GM23338 (cell line): ENCODE results near the gene SLC24A5. TPM values are rescaled to one million over a fixed set of nuclear protein-coding genes. Genes with fewer than 3 reads are reported as not detected.

Experiments
- ATAC-seq: fragments of 200-7000 bp; cut with Tn5 transposase; 3 replicates; pipeline ENCODE4 v1.9.1; 2020
- DNase-seq: peaks from one replicate; pipeline ENCODE4 v3.0.0-alpha.2; 2015; ENCODE audit warnings: low spot score
- H2AFZ ChIP-seq: fragments of 200-600 bp; sonication (generic); 2 replicates; pipeline ENCODE4 v1.8.0; 2016; ENCODE audit warnings: antibody characterized with exemption, mild to moderate bottlenecking, moderate library complexity
- H3F3A ChIP-seq: fragments of 200-600 bp; sonication (generic); replicated peaks from 2 replicates; pipeline ENCODE4 v1.8.0; 2017; ENCODE audit warnings: antibody characterized with exemption, mixed run types, low read depth
- H3K27ac ChIP-seq: fragments of 200-600 bp; sonication (generic); 2 replicates; pipeline ENCODE4 v1.6.1; 2016; ENCODE audit warnings: low read depth
- H3K27me3 ChIP-seq: fragments of 200-600 bp; sonication (generic); 2 replicates; pipeline ENCODE4 v1.8.0; 2016; ENCODE audit warnings: mild to moderate bottlenecking, mixed run types, moderate library complexity; ENCODE audit not compliant: insufficient read depth
- H3K36me3 ChIP-seq: fragments of 200-600 bp; sonication (generic); 2 replicates; pipeline ENCODE4 v1.8.0; 2016; ENCODE audit warnings: mild to moderate bottlenecking; ENCODE audit not compliant: insufficient read depth
- H3K4me1 ChIP-seq: fragments of 200-600 bp; sonication (generic); 2 replicates; pipeline ENCODE4 v1.8.0; 2016; ENCODE audit warnings: mild to moderate bottlenecking, moderate library complexity; ENCODE audit not compliant: insufficient read depth
- H3K4me2 ChIP-seq: fragments of 200-600 bp; sonication (generic); 2 replicates; pipeline ENCODE4 v1.7.1; 2017; ENCODE audit warnings: mixed run types
- H3K4me3 ChIP-seq: fragments of 200-600 bp; sonication (generic); 2 replicates; pipeline ENCODE4 v1.6.1; 2016; ENCODE audit warnings: mixed run types
- H3K79me2 ChIP-seq: fragments of 200-600 bp; sonication (generic); replicated peaks from 2 replicates; pipeline ENCODE4 v1.8.0; 2017; ENCODE audit warnings: mild to moderate bottlenecking; ENCODE audit not compliant: insufficient read depth
- H3K9me2 ChIP-seq: fragments of 200-600 bp; sonication (generic); 2 replicates; pipeline ENCODE4 v1.8.0; 2017; ENCODE audit not compliant: insufficient read depth
- H4K20me1 ChIP-seq: fragments of 200-600 bp; sonication (generic); replicated peaks from 2 replicates; pipeline ENCODE4 v1.8.0; 2017; ENCODE audit warnings: mild to moderate bottlenecking; ENCODE audit not compliant: insufficient read depth
- H3K27ac Mint-ChIP-seq: 2 replicates; pipeline ENCODE4 v1.8.0; 2020; ENCODE audit warnings: inconsistent platforms, mild to moderate bottlenecking, moderate library complexity, mixed read lengths
- H3K27me3 Mint-ChIP-seq: 3 replicates; pipeline ENCODE4 v1.8.0; 2022; ENCODE audit warnings: low read depth, mild to moderate bottlenecking, moderate library complexity, mixed read lengths, inconsistent platforms; ENCODE audit not compliant: insufficient read depth, poor library complexity
- H3K36me3 Mint-ChIP-seq: 3 replicates; pipeline ENCODE4 v1.8.0; 2021; ENCODE audit warnings: low read depth, mild to moderate bottlenecking, inconsistent platforms, moderate library complexity, mixed read lengths
- H3K4me1 Mint-ChIP-seq: 3 replicates; pipeline ENCODE4 v1.8.0; 2020; ENCODE audit warnings: mild to moderate bottlenecking, inconsistent platforms, mixed read lengths
- H3K4me3 Mint-ChIP-seq: 3 replicates; pipeline ENCODE4 v1.8.0; 2021; ENCODE audit warnings: moderate library complexity, mild to moderate bottlenecking, inconsistent platforms, mixed read lengths
- H3K9me3 Mint-ChIP-seq: 3 replicates; pipeline ENCODE4 v1.8.0; 2020; ENCODE audit warnings: moderate library complexity, mild to moderate bottlenecking, inconsistent platforms, mixed read lengths
- EZH2 ChIP-seq: fragments of 200-600 bp; sonication (generic); IDR thresholded peaks from one replicate; pipeline ENCODE4 v1.8.0; 2017; ENCODE audit warnings: antibody characterized with exemption, mild to moderate bottlenecking, low read depth; ENCODE audit not compliant: unreplicated experiment
- STAT1 ChIP-seq: IDR thresholded peaks from one replicate; pipeline ENCODE4 v1.6.1; 2016; ENCODE audit warnings: antibody characterized with exemption; ENCODE audit not compliant: unreplicated experiment
- ZNF114 ChIP-seq: fragments of 250-450 bp; sonication (Bioruptor Pico); IDR thresholded peaks from 2 replicates; pipeline ENCODE4 v1.5.0; 2020; ENCODE audit warnings: mild to moderate bottlenecking, moderate library complexity
- polyA plus RNA-seq: library from polyadenylated mRNA; unstranded; fragments of >200 nt; fragmentation: Nextera tagmentation; extraction: Ambion mirVana; gene quantifications from 2 replicates; pipeline ENCODE4 v1.2.1, GENCODE V29; 2016
- total RNA-seq: library from RNA; depleted of rRNA; stranded (reverse); fragments of >200 nt; shearing (Covaris generic); gene quantifications from 2 replicates; pipeline ENCODE4 v1.2.3, GENCODE V29; 2014
- TF ChIP-seq, protein P1 (sequence below), 2 experiments: fragments of 200-600 bp in 1 of 2; sonication (generic) in 1 of 2; conservative IDR thresholded peaks; 2 replicates each; pipeline versions ENCODE4 v1.5.1 to v1.6.1; 2016 to 2017; ENCODE audit warnings: antibody characterized with exemption in 2 of 2, low read depth in 2 of 2, mild to moderate bottlenecking in 2 of 2, moderate library complexity in 1 of 2
- TF ChIP-seq, protein P2 (sequence below): fragments of 250-450 bp; sonication (Bioruptor Pico); IDR thresholded peaks from 2 replicates; pipeline ENCODE4 v1.5.0; 2020; ENCODE audit warnings: mild to moderate bottlenecking, moderate library complexity

The SLC24A5 gene
- total and polyA plus RNA-seq, 2 experiments from 2014 or later = 0.39 TPM; not detected in 1

DNA sequence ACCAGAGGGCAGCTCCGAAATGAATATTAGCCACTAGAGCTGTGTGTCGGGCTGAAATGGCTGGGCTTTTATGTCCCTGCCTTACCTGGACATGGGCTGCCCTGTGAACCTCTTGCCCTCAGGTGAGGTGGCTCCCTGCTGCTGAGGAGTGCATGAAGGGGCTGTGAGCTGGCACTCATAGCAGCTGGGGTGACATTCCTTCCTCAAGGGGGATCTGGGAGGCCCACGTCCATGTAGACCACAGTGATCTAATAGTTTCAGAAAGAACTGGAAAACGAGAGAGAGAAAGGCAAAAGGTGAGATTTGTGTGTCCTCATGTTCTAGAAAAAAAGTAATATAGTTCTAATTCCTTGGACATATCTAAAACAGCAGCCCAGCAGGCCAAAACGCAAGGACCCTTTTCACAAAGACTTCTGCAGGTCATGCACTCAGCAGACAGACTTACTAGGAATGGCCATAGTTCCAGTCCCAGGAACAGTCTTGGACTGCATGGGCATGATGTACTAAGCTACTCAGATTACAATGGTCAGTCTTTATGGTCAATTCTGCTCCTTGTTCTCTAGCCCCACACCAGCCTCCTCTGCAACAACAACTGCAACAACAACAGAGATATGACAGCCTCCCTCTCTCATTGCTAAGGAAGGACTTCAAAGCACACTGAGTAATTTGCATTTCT lies 10.8 kb upstream of the SLC24A5 start:
- H3K27ac Mint-ChIP-seq = no peak overlapping the region
- ATAC-seq (peak; percentile 77), DNase-seq (peak; percentile 73)
- 0 out of 2 replicates have a peak overlapping the region, but pooled peaks have one; percentile 38 for H2AFZ ChIP-seq
- H3K4me3 ChIP-seq = no peak overlapping the region
- no peaks in the 10 kb centered on the region for H3K36me3 ChIP-seq
- no peak overlapping the region for H3K27ac ChIP-seq
- H3K9me3 Mint-ChIP-seq = no peaks in the 10 kb centered on the region
- H3K4me2 ChIP-seq = no peak overlapping the region
- no peaks in the 10 kb centered on the region for H3K27me3 ChIP-seq
- H3K36me3 Mint-ChIP-seq = no peaks in the 10 kb centered on the region
- no peaks in the 10 kb centered on the region for H4K20me1 ChIP-seq
- TF ChIP-seq EZH2 = no peak
- TF ChIP-seq, protein P1, sequence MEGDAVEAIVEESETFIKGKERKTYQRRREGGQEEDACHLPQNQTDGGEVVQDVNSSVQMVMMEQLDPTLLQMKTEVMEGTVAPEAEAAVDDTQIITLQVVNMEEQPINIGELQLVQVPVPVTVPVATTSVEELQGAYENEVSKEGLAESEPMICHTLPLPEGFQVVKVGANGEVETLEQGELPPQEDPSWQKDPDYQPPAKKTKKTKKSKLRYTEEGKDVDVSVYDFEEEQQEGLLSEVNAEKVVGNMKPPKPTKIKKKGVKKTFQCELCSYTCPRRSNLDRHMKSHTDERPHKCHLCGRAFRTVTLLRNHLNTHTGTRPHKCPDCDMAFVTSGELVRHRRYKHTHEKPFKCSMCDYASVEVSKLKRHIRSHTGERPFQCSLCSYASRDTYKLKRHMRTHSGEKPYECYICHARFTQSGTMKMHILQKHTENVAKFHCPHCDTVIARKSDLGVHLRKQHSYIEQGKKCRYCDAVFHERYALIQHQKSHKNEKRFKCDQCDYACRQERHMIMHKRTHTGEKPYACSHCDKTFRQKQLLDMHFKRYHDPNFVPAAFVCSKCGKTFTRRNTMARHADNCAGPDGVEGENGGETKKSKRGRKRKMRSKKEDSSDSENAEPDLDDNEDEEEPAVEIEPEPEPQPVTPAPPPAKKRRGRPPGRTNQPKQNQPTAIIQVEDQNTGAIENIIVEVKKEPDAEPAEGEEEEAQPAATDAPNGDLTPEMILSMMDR (conservative IDR thresholded peaks at IDR 0.05; ENCODE audit: low read depth in 2 of 2) = peak; percentile 46 to 51
- H3K27me3 Mint-ChIP-seq = peaks cover 2% of the 10 kb centered on the region
- no peaks in the 10 kb centered on the region for H3K4me1 ChIP-seq
- no peaks in the 10 kb centered on the region for H3K9me2 ChIP-seq
- no peaks in the 10 kb centered on the region for H3K79me2 ChIP-seq
- H3F3A ChIP-seq = no peaks in the 10 kb centered on the region
- peaks cover 9% of the 10 kb centered on the region; the same call in 2 of the 3 replicates for H3K4me1 Mint-ChIP-seq
- no peak overlapping the region for H3K4me3 Mint-ChIP-seq

DNA sequence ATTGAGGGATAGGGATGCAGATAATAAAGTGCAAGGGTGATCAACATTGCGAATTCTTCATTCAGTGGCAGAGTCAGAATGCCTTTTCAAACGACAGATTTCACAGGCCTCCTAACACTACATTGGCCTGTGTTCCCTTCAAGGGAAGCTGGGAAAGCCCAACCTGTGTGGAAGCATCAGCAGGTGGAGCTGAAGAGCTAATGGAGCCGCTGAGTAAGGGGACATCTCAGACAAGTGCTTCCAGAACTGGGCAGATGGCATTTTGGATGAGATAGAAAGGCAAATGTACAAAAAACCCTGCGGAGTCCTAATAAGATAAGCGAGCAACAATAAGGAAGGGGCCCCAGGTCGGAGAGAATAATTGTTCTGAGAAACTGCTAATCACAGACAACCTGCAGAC lies 8.5 kb upstream of the SLC24A5 start:
- ATAC-seq = peak; percentile 99
- peaks cover 9% of the 10 kb centered on the region; the same call in 2 of the 3 replicates for H3K4me1 Mint-ChIP-seq
- no peaks in the 10 kb centered on the region for H3K27me3 ChIP-seq
- no peaks in the 10 kb centered on the region for H3F3A ChIP-seq
- H3K36me3 Mint-ChIP-seq = no peaks in the 10 kb centered on the region
- H3K4me1 ChIP-seq = no peaks in the 10 kb centered on the region
- no peaks in the 10 kb centered on the region for H3K9me2 ChIP-seq
- no peaks in the 10 kb centered on the region for H3K9me3 Mint-ChIP-seq
- H4K20me1 ChIP-seq = no peaks in the 10 kb centered on the region
- H3K36me3 ChIP-seq = no peaks in the 10 kb centered on the region
- DNase-seq = peak; percentile 82
- no peak overlapping the region for H3K4me3 Mint-ChIP-seq
- H3K79me2 ChIP-seq = no peaks in the 10 kb centered on the region
- peaks cover 2% of the 10 kb centered on the region for H3K27me3 Mint-ChIP-seq
- 0 out of 2 replicates have a peak overlapping the region, but pooled peaks have one; percentile 34 for H2AFZ ChIP-seq
- no peak overlapping the region for H3K4me2 ChIP-seq
- H3K27ac Mint-ChIP-seq = no peak overlapping the region
- no peak overlapping the region for H3K27ac ChIP-seq
- H3K4me3 ChIP-seq = no peak overlapping the region
- no peak for TF ChIP-seq ZNF114 (CRISPR knock-in tag)
- TF ChIP-seq, protein P1 (conservative IDR thresholded peaks at IDR 0.05; ENCODE audit: low read depth in 2 of 2) = peak; percentile 68 to 91
- TF ChIP-seq STAT1 = no peak
- TF ChIP-seq, protein P2, sequence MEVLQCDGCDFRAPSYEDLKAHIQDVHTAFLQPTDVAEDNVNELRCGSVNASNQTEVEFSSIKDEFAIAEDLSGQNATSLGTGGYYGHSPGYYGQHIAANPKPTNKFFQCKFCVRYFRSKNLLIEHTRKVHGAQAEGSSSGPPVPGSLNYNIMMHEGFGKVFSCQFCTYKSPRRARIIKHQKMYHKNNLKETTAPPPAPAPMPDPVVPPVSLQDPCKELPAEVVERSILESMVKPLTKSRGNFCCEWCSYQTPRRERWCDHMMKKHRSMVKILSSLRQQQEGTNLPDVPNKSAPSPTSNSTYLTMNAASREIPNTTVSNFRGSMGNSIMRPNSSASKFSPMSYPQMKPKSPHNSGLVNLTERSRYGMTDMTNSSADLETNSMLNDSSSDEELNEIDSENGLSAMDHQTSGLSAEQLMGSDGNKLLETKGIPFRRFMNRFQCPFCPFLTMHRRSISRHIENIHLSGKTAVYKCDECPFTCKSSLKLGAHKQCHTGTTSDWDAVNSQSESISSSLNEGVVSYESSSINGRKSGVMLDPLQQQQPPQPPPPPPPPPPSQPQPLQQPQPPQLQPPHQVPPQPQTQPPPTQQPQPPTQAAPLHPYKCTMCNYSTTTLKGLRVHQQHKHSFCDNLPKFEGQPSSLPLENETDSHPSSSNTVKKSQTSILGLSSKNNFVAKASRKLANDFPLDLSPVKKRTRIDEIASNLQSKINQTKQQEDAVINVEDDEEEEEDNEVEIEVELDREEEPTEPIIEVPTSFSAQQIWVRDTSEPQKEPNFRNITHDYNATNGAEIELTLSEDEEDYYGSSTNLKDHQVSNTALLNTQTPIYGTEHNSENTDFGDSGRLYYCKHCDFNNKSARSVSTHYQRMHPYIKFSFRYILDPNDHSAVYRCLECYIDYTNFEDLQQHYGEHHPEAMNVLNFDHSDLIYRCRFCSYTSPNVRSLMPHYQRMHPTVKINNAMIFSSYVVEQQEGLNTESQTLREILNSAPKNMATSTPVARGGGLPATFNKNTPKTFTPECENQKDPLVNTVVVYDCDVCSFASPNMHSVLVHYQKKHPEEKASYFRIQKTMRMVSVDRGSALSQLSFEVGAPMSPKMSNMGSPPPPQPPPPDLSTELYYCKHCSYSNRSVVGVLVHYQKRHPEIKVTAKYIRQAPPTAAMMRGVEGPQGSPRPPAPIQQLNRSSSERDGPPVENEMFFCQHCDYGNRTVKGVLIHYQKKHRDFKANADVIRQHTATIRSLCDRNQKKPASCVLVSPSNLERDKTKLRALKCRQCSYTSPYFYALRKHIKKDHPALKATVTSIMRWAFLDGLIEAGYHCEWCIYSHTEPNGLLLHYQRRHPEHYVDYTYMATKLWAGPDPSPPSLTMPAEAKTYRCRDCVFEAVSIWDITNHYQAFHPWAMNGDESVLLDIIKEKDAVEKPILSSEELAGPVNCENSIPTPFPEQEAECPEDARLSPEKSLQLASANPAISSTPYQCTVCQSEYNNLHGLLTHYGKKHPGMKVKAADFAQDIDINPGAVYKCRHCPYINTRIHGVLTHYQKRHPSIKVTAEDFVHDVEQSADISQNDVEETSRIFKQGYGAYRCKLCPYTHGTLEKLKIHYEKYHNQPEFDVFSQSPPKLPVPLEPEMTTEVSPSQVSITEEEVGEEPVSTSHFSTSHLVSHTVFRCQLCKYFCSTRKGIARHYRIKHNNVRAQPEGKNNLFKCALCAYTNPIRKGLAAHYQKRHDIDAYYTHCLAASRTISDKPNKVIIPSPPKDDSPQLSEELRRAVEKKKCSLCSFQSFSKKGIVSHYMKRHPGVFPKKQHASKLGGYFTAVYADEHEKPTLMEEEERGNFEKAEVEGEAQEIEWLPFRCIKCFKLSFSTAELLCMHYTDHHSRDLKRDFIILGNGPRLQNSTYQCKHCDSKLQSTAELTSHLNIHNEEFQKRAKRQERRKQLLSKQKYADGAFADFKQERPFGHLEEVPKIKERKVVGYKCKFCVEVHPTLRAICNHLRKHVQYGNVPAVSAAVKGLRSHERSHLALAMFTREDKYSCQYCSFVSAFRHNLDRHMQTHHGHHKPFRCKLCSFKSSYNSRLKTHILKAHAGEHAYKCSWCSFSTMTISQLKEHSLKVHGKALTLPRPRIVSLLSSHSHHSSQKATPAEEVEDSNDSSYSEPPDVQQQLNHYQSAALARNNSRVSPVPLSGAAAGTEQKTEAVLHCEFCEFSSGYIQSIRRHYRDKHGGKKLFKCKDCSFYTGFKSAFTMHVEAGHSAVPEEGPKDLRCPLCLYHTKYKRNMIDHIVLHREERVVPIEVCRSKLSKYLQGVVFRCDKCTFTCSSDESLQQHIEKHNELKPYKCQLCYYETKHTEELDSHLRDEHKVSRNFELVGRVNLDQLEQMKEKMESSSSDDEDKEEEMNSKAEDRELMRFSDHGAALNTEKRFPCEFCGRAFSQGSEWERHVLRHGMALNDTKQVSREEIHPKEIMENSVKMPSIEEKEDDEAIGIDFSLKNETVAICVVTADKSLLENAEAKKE = 0 out of 2 replicates have a peak, but pooled peaks have one; percentile 39
